GM12872 (cell line): ENCODE measurements around the gene CAMK2G.

Experiments used
- CTCF ChIP-seq: IDR thresholded peaks from 3 replicates; pipeline ENCODE4 v1.5.1; 2011; ENCODE audit warnings: low read depth, mild to moderate bottlenecking, low read length, moderate library complexity; ENCODE audit not compliant: insufficient read depth

CAMK2G gene

GRCh38 chr10:73867126-73867807 is 7.1 kb downstream of the CAMK2G start:
- TF ChIP-seq CTCF, result no peak

GRCh38 chr10:73866621-73867020 is 7.7 kb downstream of the CAMK2G start:
- no peak for TF ChIP-seq CTCF

- TF ChIP-seq CTCF, result no peak
These were observed 8.6 kb downstream of the CAMK2G start for GRCh38 chr10:73865459-73866442.

- TF ChIP-seq CTCF, result no peak
These were observed 9.3 kb downstream of the CAMK2G start for GRCh38 chr10:73865107-73865458.

GRCh38 chr10:73864229-73864628 is 10.1 kb downstream of the CAMK2G start:
- no peak for TF ChIP-seq CTCF

GRCh38 chr10:73863039-73863817 is 11.1 kb downstream of the CAMK2G start:
- no peak for TF ChIP-seq CTCF

GRCh38 chr10:73862011-73862410 is 12.3 kb downstream of the CAMK2G start:
- TF ChIP-seq CTCF, result no peak
